Lower leg skin (tissue), 3 donors: Measurements from ENCODE around the gene AUTS2.

Experiments used
- CTCF ChIP-seq, 3 donors: fragments of 450-650 bp; IDR thresholded peaks; one replicate each; pipeline ENCODE4 v1.5.1; 2016; ENCODE audit warnings: antibody characterized with exemption in 3 of 3, mild to moderate bottlenecking in 3 of 3, moderate library complexity in 2 of 3
- POLR2A ChIP-seq, 2 donors: fragments of 450-650 bp; IDR thresholded peaks; one replicate each; pipeline ENCODE4 v1.6.1; 2016 to 2017; ENCODE audit warnings: antibody characterized with exemption in 2 of 2, mild to moderate bottlenecking in 1 of 2, moderate library complexity in 1 of 2

- TF ChIP-seq CTCF (IDR thresholded peaks at IDR 0.05) = no peak
- no peak for TF ChIP-seq POLR2A (IDR thresholded peaks at IDR 0.05)
These were observed 15.6 kb downstream of the AUTS2 start for GRCh38 chr7:69613846-69614245.
